Right cardiac atrium (tissue), 5 donors: ENCODE data around the gene MLLT10. TPM values are rescaled to one million over a fixed set of nuclear protein-coding genes. Genes with fewer than 3 reads are reported as not detected.
"Not testable (repeated sequence)": the region's sequence is repeated elsewhere in the genome, so short reads cannot be mapped to it uniquely, and the experiment has no call there.

ENCODE experiments used
- ATAC-seq, 2 donors: fragments of 200-7000 bp; cut with Tn5 transposase; one replicate each; pipeline versions ENCODE4 v1.8.0 to v1.9.1; 2020; ENCODE audit warnings: moderate library complexity in 2 of 2, mild to moderate bottlenecking in 1 of 2
- DNase-seq, 3 donors: peaks; one replicate each; pipeline ENCODE4 v3.0.0-alpha.2; 2020
- H3K27ac ChIP-seq: one replicate; pipeline ENCODE4 v1.5.1; 2013; ENCODE audit warnings: mild to moderate bottlenecking, low read length, control low read depth, moderate library complexity
- H3K27me3 ChIP-seq: one replicate; pipeline ENCODE4 v1.6.1; 2013; ENCODE audit not compliant: control insufficient read depth, insufficient read depth
- H3K4me1 ChIP-seq: one replicate; pipeline ENCODE4 v1.6.1; 2013; ENCODE audit warnings: low read length; ENCODE audit not compliant: control insufficient read depth, insufficient read depth
- H3K4me3 ChIP-seq: one replicate; pipeline ENCODE4 v1.5.1; 2013; ENCODE audit warnings: low read length, control low read depth
- H3K9me3 ChIP-seq: one replicate; pipeline ENCODE4 v1.6.1; 2013; ENCODE audit warnings: low read length; ENCODE audit not compliant: control insufficient read depth
- WGBS: extraction: QIAGEN DNeasy Blood & Tissue Kit; methylation state at CpG from one replicate; pipeline ENCODE4 v1.1.7; 2013; 5-methylcytosine and 5-hydroxymethylcytosine counted together
- intact Hi-C, 4 donors: fragments of 100-400 bp; cut with DNase I; formaldehyde crosslinking; loops; one replicate each; pipeline versions ENCODE4 v1.11.0 to v1.14.0; 2022 to 2023
- polyA plus RNA-seq: library from polyadenylated mRNA; stranded (reverse); fragments of 200-250 nt; gene quantifications from one replicate; pipeline ENCODE4 v1.2.3, GENCODE V29; 2013
- total RNA-seq, 4 donors: library from RNA; stranded (reverse); fragmentation: NEBNext Ultra II Directional; extraction: Animal tissue kit (Norgen Biotek cat#: 25700); gene quantifications; one replicate each; pipeline ENCODE4 v1.2.1, GENCODE V29; 2021
- donor health status: healthy with polysubstance abuse.
- donor health status: DM: no; HTN: yes; CAD: no.
- donor health status: DM: no; HTN: no; CAD: no.
- donor health status: DM: no; HTN: yes; CAD: no; lungs with severe emphysema.
- donor health status: DM: yes; HTN: yes; CAD: no.

MLLT10 gene
- total and polyA plus RNA-seq, 5 donors = 14.1 to 36.1 (median 28.5) TPM

DNA sequence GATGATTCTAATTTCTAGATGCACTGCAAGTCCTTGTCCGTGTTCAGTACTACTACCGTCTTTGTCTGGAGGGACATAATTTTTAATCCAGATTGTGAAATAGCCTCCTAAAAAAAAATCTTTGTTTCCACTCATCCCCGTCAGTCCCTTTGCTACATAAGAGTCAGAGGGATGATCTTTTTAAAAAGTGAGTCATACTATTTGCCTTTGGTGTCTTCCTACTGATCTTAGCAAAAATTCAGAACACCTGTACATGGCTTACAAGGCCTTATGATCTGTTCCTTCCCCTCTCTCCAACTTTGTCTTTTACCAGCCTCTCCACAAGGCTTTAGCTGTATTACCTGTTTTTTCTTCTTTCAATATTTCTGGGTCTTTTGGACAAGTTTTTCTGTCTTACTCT lies 173.5 kb downstream of the MLLT10 start:
- Histone ChIP-seq H3K27me3 (no peaks in the 10 kb centered on the region), H3K27ac (no peak overlapping the region), H3K4me1 (no peaks in the 10 kb centered on the region), H3K4me3 (no peak overlapping the region), H3K9me3 (no peaks in the 10 kb centered on the region)
- WGBS = 95% methylated on average over 3 of the region's 3 CpGs
- intact Hi-C loops = no loop called here
- no peak for ATAC-seq
- no peak for DNase-seq

DNA sequence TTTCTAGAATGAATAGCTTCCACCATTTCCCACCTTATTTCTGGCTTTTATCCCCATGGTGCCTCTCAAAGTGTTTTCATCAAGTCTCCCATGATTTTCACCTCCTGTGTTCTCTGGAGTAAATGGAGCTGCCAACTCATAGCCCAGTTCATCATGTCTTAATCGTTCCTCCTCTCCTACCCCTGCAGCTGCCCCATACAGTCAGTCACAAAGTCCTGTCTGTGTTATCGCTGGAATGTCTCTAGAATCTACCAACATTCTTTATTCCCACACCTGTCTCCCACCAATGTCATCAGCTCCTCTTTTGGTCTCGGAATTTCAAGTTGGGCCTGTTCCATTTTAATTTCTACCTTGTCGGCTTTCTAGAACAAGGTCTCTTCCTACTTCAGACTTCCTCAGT lies 178.9 kb downstream of the MLLT10 start:
- intact Hi-C loops = no loop called here
- WGBS = 83% methylated on average over 4 of the region's 4 CpGs
- Histone ChIP-seq H3K27ac (no peak overlapping the region), H3K4me1 (peaks cover 3% of the 10 kb centered on the region), H3K9me3 (no peaks in the 10 kb centered on the region), H3K4me3 (no peak overlapping the region), H3K27me3 (no peaks in the 10 kb centered on the region)
- DNase-seq (no peak), ATAC-seq (no peak)

GRCh38 chr10:21715531-21716195 lies 181.6 kb downstream of the MLLT10 start:
- Histone ChIP-seq H3K27ac (no peak overlapping the region), H3K27me3 (no peaks in the 10 kb centered on the region), H3K4me3 (no peak overlapping the region), H3K9me3 (no peaks in the 10 kb centered on the region), H3K4me1 (peaks cover 3% of the 10 kb centered on the region)
- 58% methylated on average over 2 of the region's 2 CpGs for WGBS
- intact Hi-C loops = no loop called here
- ATAC-seq = no peak
- no peak for DNase-seq

DNA sequence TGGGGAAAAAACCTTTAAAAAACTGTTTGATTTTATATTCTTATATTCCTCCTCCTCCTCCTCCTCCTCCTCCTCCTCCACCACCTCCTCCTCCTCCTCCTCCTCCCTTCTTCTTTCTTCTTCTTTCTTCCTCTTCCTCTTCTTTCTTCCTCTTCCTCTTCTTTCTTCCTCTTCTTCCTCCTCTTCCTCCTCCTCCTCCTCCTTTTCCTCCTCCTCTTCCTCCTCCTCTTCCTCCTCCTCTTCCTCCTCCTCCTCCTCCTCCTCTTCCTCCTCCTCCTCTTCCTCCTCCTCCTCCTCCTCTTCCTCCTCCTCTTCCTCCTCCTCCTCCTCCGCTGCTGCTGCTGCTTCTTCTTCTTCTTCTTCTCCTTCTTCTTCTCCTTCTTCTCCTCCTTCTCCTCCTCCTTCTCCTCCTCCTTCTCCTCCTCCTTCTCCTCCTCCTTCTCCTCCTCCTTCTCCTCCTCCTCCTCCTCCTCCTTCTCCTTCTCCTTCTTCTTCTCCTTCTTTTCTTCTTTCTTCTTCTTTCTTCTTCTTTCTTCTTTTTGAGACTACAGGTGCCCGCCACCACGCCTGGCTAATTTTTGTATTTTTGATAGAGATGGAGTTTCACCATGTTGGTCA lies 183.5 kb downstream of the MLLT10 start:
- DNase-seq, H3K4me3 ChIP-seq, H3K27ac ChIP-seq, H3K4me1 ChIP-seq, intact Hi-C loops, ATAC-seq, H3K9me3 ChIP-seq, H3K27me3 ChIP-seq: not testable (repeated sequence)
- 94% methylated on average over 3 of the region's 3 CpGs for WGBS

- no peak for DNase-seq
- Histone ChIP-seq H3K27ac (no peak overlapping the region), H3K4me3 (no peak overlapping the region), H3K4me1 (peaks cover 3% of the 10 kb centered on the region), H3K27me3 (no peaks in the 10 kb centered on the region), H3K9me3 (no peaks in the 10 kb centered on the region)
- intact Hi-C loops = no loop called here
- no peak for ATAC-seq
- WGBS = 70% methylated on average over 1 of the region's 1 CpG
Measured at GRCh38 chr10:21719502-21719901, 185.5 kb downstream of the MLLT10 start.

DNA sequence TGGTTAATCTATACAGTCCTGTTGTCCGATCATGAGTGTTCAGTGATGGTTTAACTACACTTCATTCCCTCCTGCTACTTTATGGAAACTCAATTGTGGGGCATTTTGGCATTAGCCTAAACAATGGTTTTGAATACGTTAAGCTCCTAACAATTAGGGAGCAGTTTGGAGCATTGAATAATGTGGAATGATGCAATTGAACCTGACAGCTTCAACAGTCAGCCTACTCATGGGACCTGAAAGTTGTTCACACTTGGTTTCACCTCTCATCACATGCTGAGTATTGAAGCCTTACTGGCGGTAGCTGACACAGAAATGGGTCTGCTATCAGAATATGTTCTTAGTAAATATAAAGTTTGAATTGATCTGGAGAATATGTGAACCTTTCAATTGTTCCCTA lies 186.1 kb downstream of the MLLT10 start:
- Histone ChIP-seq H3K27ac (no peak overlapping the region), H3K27me3 (no peaks in the 10 kb centered on the region), H3K4me1 (peaks cover 3% of the 10 kb centered on the region), H3K4me3 (no peak overlapping the region), H3K9me3 (no peaks in the 10 kb centered on the region)
- intact Hi-C loops = no loop called here
- 81% methylated on average over 3 of the region's 3 CpGs for WGBS
- DNase-seq (no peak), ATAC-seq (no peak)

DNA sequence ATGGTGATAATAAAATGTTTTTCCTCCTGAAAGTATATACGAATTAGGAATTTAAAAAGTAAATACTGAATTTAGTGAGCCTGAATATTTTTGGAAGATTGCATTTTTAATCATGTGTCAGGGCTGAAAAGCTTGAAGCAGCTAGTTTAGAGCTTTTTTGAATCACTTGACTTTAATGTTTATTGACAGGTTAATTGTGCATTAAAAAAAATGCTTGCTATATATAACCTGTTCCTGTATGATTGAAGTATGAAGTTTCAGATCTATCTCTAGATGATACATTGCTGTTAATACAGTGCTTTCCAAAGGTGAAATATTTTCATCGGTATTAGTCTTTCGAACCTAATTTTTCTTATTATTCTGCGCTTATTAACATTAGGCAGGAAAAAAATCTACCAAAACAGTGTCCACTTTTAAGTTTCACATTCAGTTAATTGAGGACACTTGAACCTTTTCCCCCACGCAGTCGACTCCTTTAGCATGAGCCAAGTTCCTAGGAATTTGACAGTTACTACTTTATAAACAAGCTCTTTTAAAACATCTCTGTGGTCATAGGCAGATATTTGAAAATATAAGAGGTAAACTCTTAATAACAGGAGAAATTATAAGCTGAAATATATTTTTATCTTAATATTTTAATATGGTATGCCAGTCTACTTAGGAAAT lies 187.1 kb downstream of the MLLT10 start:
- DNase-seq (no peak), ATAC-seq (no peak)
- Histone ChIP-seq H3K27me3 (no peaks in the 10 kb centered on the region), H3K4me1 (peaks cover 3% of the 10 kb centered on the region), H3K27ac (no peak overlapping the region), H3K4me3 (no peak overlapping the region), H3K9me3 (no peaks in the 10 kb centered on the region)
- intact Hi-C loops = no loop called here
- WGBS = 74% methylated on average over 6 of the region's 6 CpGs

GRCh38 chr10:21722209-21722608 lies 188.2 kb downstream of the MLLT10 start:
- ATAC-seq = no peak
- H3K27ac ChIP-seq = no peak overlapping the region
- H3K9me3 ChIP-seq = no peaks in the 10 kb centered on the region
- no peaks in the 10 kb centered on the region for H3K27me3 ChIP-seq
- DNase-seq = no peak
- intact Hi-C loops = no loop called here
- no peak overlapping the region for H3K4me3 ChIP-seq
- 96% methylated on average over 2 of the region's 2 CpGs for WGBS
- peaks cover 3% of the 10 kb centered on the region for H3K4me1 ChIP-seq

DNA sequence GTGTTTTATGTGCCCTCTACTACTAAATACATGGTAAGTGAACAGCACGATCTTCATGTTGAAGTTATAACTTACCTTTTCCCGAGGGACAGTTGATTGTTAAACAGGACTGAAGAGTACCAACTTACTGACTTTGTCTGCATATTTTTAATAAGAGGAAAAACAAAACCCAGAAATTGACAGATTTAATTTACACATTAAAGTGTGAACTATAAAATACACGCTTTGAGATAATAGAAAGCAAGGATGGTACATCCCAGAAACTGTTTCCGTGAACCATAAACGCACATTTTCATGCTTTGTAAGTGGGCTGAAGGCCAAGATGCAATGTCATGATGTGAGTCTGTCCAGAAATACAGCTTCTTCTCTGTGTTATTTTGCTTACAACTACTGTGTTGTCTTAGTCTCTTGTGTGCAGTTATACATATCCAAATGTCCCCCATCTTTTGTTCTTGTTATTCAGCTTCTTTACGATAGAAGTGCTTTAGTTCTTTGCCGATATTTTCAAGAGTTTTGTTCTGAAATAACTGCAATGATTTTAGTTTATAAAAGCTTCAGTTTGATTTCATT lies 190.1 kb downstream of the MLLT10 start:
- DNase-seq (no peak), ATAC-seq (no peak)
- intact Hi-C loops = no loop called here
- Histone ChIP-seq H3K9me3 (no peaks in the 10 kb centered on the region), H3K4me1 (peaks cover 3% of the 10 kb centered on the region), H3K27me3 (no peaks in the 10 kb centered on the region), H3K27ac (no peak overlapping the region), H3K4me3 (no peak overlapping the region)
- WGBS = 52% methylated on average over 7 of the region's 7 CpGs

GRCh38 chr10:21724687-21725367 lies 190.8 kb downstream of the MLLT10 start:
- intact Hi-C loops = loop anchor here in 1 of 4 donors (5.0 kb wide), 1 partner anchor 228 kb away; no protein-coding TSS in a partner anchor
- H3K27me3 ChIP-seq = no peaks in the 10 kb centered on the region

More at GRCh38 chr10:21724687-21725367, 190.8 kb downstream of the MLLT10 start:
- under 1% methylated on average over 4 of the region's 4 CpGs for WGBS
- no peak overlapping the region for H3K4me3 ChIP-seq
- H3K27ac ChIP-seq = no peak overlapping the region
- DNase-seq (peak; percentile 82 to 93 (median 92)), ATAC-seq (peak; percentile 93 to 95)
- peaks cover 3% of the 10 kb centered on the region for H3K4me1 ChIP-seq
- H3K9me3 ChIP-seq = no peaks in the 10 kb centered on the region
